Measurements from ENCODE around the gene SSBP1.
"Not testable (repeated sequence)": the region's sequence is repeated elsewhere in the genome, so short reads cannot be mapped to it uniquely, and the experiment has no call there.

GRCh38 chr7:141751904-141752303 lies 13.7 kb downstream of the SSBP1 start:
- TF ChIP-seq CTCF (conservative IDR thresholded peaks at IDR 0.05; ENCODE audit: low read length); EZH2phosphoT487 (IDR thresholded peaks at IDR 0.05; ENCODE audit: borderline replicate concordance): not testable (repeated sequence)
